CD8-positive, alpha-beta memory T cell (primary cell): ENCODE results near the gene SETD1A. TPM values are rescaled to one million over a fixed set of nuclear protein-coding genes. Genes with fewer than 3 reads are reported as not detected.

Experiments used
- CTCF ChIA-PET: fragments of 350-600 bp; sonication (Branson Sonifier 250); formaldehyde crosslinking; loops from one replicate; lab custom pipeline; 2021; ENCODE audit warnings: antibody characterized with exemption; lab: Charles Lee
- POLR2A ChIA-PET: fragments of 350-600 bp; sonication (Branson Sonifier 250); formaldehyde crosslinking; loops from one replicate; lab custom pipeline; 2021; ENCODE audit warnings: antibody characterized with exemption; lab: Charles Lee
- DNase-seq, 5 donors: peaks; one replicate each; pipeline versions ENCODE4 v3.0.0 to v3.0.0-alpha.2; 2020 to 2022; ENCODE audit warnings: mixed read lengths in 1 of 5
- H3K27ac ChIP-seq: one replicate; pipeline ENCODE4 v1.7.0; 2013; ENCODE audit warnings: low read depth, mild to moderate bottlenecking, low read length, moderate library complexity
- H3K27me3 ChIP-seq: 2 replicates; pipeline ENCODE4 v1.7.0; 2013; ENCODE audit warnings: low read length, mild to moderate bottlenecking; ENCODE audit not compliant: insufficient read depth, poor library complexity, severe bottlenecking
- H3K36me3 ChIP-seq: 2 replicates; pipeline ENCODE4 v1.7.0; 2013; ENCODE audit warnings: mild to moderate bottlenecking, low read length, moderate library complexity; ENCODE audit not compliant: insufficient read depth
- H3K4me1 ChIP-seq: 2 replicates; pipeline ENCODE4 v1.7.0; 2013; ENCODE audit warnings: mild to moderate bottlenecking, low read length, moderate library complexity; ENCODE audit not compliant: insufficient read depth
- H3K4me3 ChIP-seq: 2 replicates; pipeline ENCODE4 v1.7.0; 2013; ENCODE audit warnings: mild to moderate bottlenecking, low read length
- H3K9me3 ChIP-seq: 2 replicates; pipeline ENCODE4 v1.7.0; 2013; ENCODE audit warnings: mild to moderate bottlenecking, low read length
- H3K27ac Mint-ChIP-seq, 8 donors: one replicate each; pipeline ENCODE4 v1.8.0; 2020 to 2021; ENCODE audit warnings: mixed read lengths in 8 of 8, mild to moderate bottlenecking in 6 of 8, inconsistent platforms in 3 of 8, moderate library complexity in 3 of 8
- H3K27me3 Mint-ChIP-seq, 2 donors: one replicate each; pipeline ENCODE4 v1.8.0; 2020 to 2021; ENCODE audit warnings: mixed read lengths in 2 of 2, mild to moderate bottlenecking in 1 of 2, moderate library complexity in 1 of 2
- H3K36me3 Mint-ChIP-seq, 3 donors: one replicate each; pipeline ENCODE4 v1.8.0; 2020 to 2021; ENCODE audit warnings: mixed read lengths in 3 of 3, inconsistent platforms in 1 of 3, mild to moderate bottlenecking in 1 of 3
- H3K4me1 Mint-ChIP-seq, 3 donors: one replicate each; pipeline ENCODE4 v1.8.0; 2020 to 2021; ENCODE audit warnings: mixed read lengths in 3 of 3, inconsistent platforms in 1 of 3, mild to moderate bottlenecking in 1 of 3
- H3K4me3 Mint-ChIP-seq, 7 donors: one replicate each; pipeline ENCODE4 v1.8.0; 2020 to 2021; ENCODE audit warnings: mixed read lengths in 7 of 7, mild to moderate bottlenecking in 6 of 7, moderate library complexity in 4 of 7, inconsistent platforms in 2 of 7
- H3K9me3 Mint-ChIP-seq, 5 donors: one replicate each; pipeline ENCODE4 v1.8.0; 2020 to 2022; ENCODE audit warnings: mixed read lengths in 5 of 5, mild to moderate bottlenecking in 3 of 5, moderate library complexity in 2 of 5, inconsistent platforms in 1 of 5
- polyA plus RNA-seq: library from polyadenylated mRNA; unstranded; fragments of 300-500 nt; fragmentation: Illumina TruSeq; gene quantifications from one replicate; pipeline ENCODE4 v1.2.3, GENCODE V29; 2021
- total RNA-seq, 2 experiments: library from RNA; stranded (reverse); gene quantifications; one replicate each; pipeline ENCODE4 v1.2.3, GENCODE V29; 2021

Gene SETD1A
- total and polyA plus RNA-seq, 3 experiments from 2014 or later, result 2.6 to 28.8 (median 24.7) TPM

GRCh38 chr16:31025339-31025738 lies 67.8 kb downstream of the SETD1A start:
- CTCF ChIA-PET, result no interaction called here
- no peak overlapping the region for H3K4me3 Mint-ChIP-seq
- no peaks in the 10 kb centered on the region for H3K27me3 ChIP-seq
- H3K27me3 Mint-ChIP-seq, result no peaks in the 10 kb centered on the region
- H3K4me1 Mint-ChIP-seq, result no peaks in the 10 kb centered on the region
- H3K9me3 ChIP-seq, result no peaks in the 10 kb centered on the region
- no peak overlapping the region for H3K4me3 ChIP-seq
- H3K36me3 ChIP-seq, result no peaks in the 10 kb centered on the region
- H3K36me3 Mint-ChIP-seq, result no peaks in the 10 kb centered on the region
- no peak for DNase-seq
- POLR2A ChIA-PET, result no interaction called here
- no peak overlapping the region for H3K27ac ChIP-seq
- peak overlapping the region in 1 of 8 donors; percentile 45 for H3K27ac Mint-ChIP-seq
- H3K9me3 Mint-ChIP-seq, result no peaks in the 10 kb centered on the region
- no peaks in the 10 kb centered on the region for H3K4me1 ChIP-seq

- Histone ChIP-seq H3K4me3 (no peak overlapping the region), H3K27ac (no peak overlapping the region), H3K36me3 (no peaks in the 10 kb centered on the region), H3K27me3 (no peaks in the 10 kb centered on the region), H3K4me1 (peaks cover 13% of the 10 kb centered on the region), H3K9me3 (no peaks in the 10 kb centered on the region)
- ChIA-PET CTCF (no interaction called here), POLR2A (no interaction called here)
- H3K4me3 Mint-ChIP-seq, result no peak overlapping the region
- DNase-seq, result no peak
- H3K27me3 Mint-ChIP-seq, result no peaks in the 10 kb centered on the region
- peaks cover 0 to 4% (median 0%) of the 10 kb centered on the region in 5 donors for H3K9me3 Mint-ChIP-seq
- peaks cover 0 to 15% (median 1%) of the 10 kb centered on the region in 3 donors for H3K36me3 Mint-ChIP-seq
- peak overlapping the region in 1 of 8 donors; percentile 33 for H3K27ac Mint-ChIP-seq
- H3K4me1 Mint-ChIP-seq, result peaks cover 10 to 22% (median 16%) of the 10 kb centered on the region in 3 donors
These were observed 71.7 kb downstream of the SETD1A start for GRCh38 chr16:31029272-31029671.

GRCh38 chr16:31031276-31031675 lies 73.7 kb downstream of the SETD1A start:
- Histone ChIP-seq H3K27me3 (no peaks in the 10 kb centered on the region), H3K4me3 (no peak overlapping the region), H3K36me3 (peaks cover 4% of the 10 kb centered on the region), H3K27ac (no peak overlapping the region), H3K9me3 (no peaks in the 10 kb centered on the region), H3K4me1 (peaks cover 19% of the 10 kb centered on the region)
- Mint-ChIP-seq H3K4me1 (peaks cover 16 to 35% (median 21%) of the 10 kb centered on the region in 3 donors), H3K9me3 (peaks cover 0 to 4% (median 0%) of the 10 kb centered on the region in 5 donors), H3K27ac (peak overlapping the region in 4 of 8 donors; percentile 91 to 99 (median 98)), H3K4me3 (peak overlapping the region in 2 of 7 donors; percentile 96 to 100), H3K36me3 (peaks cover 0 to 33% (median 2%) of the 10 kb centered on the region in 3 donors), H3K27me3 (no peaks in the 10 kb centered on the region)
- CTCF ChIA-PET, result no interaction called here
- POLR2A ChIA-PET, result interaction anchor here (0.9 kb wide), 1 partner anchor 34 kb away, joined by 3 read pairs; no protein-coding TSS in a partner anchor
- no peak for DNase-seq

- Mint-ChIP-seq H3K27ac (peak within 1 kb of the TSS; percentile 91 to 99 (median 98)), H3K36me3 (peaks cover 0 to 42% (median 5%) of the 10 kb centered on the region in 3 donors), H3K4me3 (peak within 1 kb of the TSS; percentile 91 to 100 (median 96)), H3K27me3 (no peaks in the 10 kb centered on the region), H3K9me3 (peaks cover 0 to 4% (median 0%) of the 10 kb centered on the region in 5 donors), H3K4me1 (peaks cover 17 to 40% (median 27%) of the 10 kb centered on the region in 3 donors)
- ChIA-PET POLR2A (interaction anchor here (0.5 to 3.6 kb wide), 5 partner anchors 13 to 109 kb away, joined by 3 to 18 read pairs (median 3); partner anchors contain the start of genes KAT8, ZNF646 and ZNF668), CTCF (interaction anchor here (1.2 kb wide), 1 partner anchor 83 kb away, joined by 3 read pairs; no protein-coding TSS in a partner anchor)
- Histone ChIP-seq H3K9me3 (no peaks in the 10 kb centered on the region), H3K4me1 (peaks cover 19% of the 10 kb centered on the region), H3K4me3 (peak within 1 kb of the TSS; percentile 98), H3K27me3 (no peaks in the 10 kb centered on the region), H3K27ac (peak within 1 kb of the TSS; percentile 94), H3K36me3 (peaks cover 7% of the 10 kb centered on the region)
- DNase-seq, result peak; percentile 97 to 99 (median 98)
These were observed 75.5 kb downstream of the SETD1A start, which contains the start of gene STX4 for GRCh38 chr16:31032736-31033708. TSS of gene STX4 (plus strand) at chr16:31033558. CDS start at chr16:31033806, 248 bp downstream.

GRCh38 chr16:31033709-31034492 lies 76.3 kb downstream of the SETD1A start:
- Histone ChIP-seq H3K36me3 (peaks cover 8% of the 10 kb centered on the region), H3K4me1 (peaks cover 19% of the 10 kb centered on the region), H3K27ac (peak overlapping the region; percentile 78), H3K9me3 (no peaks in the 10 kb centered on the region), H3K4me3 (peak overlapping the region; percentile 98), H3K27me3 (no peaks in the 10 kb centered on the region)
- Mint-ChIP-seq H3K27me3 (peaks cover 0 to 1% of the 10 kb centered on the region in 2 donors), H3K4me1 (peaks cover 17 to 40% (median 27%) of the 10 kb centered on the region in 3 donors), H3K36me3 (peaks cover 0 to 50% (median 10%) of the 10 kb centered on the region in 3 donors), H3K27ac (peak overlapping the region; percentile 91 to 99 (median 98)), H3K4me3 (peak overlapping the region; percentile 91 to 100 (median 96)), H3K9me3 (peaks cover 0 to 4% (median 0%) of the 10 kb centered on the region in 5 donors)
- DNase-seq, result peak; percentile 79 to 89 (median 82)
- ChIA-PET CTCF (interaction anchor here (1.2 to 1.3 kb wide), 3 partner anchors 37 to 109 kb away, joined by 3 read pairs; no protein-coding TSS in a partner anchor), POLR2A (interaction anchor here (1.2 to 3.6 kb wide), 4 partner anchors 12 to 108 kb away, joined by 3 to 18 read pairs (median 5); partner anchors contain the start of genes KAT8, ZNF646 and ZNF668)

Other genes starting within 250 kb of the SETD1A start
- 10 to 100 TPM; 31.8 to 32.2 TPM for gene PHKG2, start 209.3 kb upstream of the SETD1A start, total RNA-seq
- gene PHKG2, start 209.3 kb upstream of the SETD1A start, polyA plus RNA-seq, result 47.0 TPM
- gene CFAP119, start 195.7 kb upstream of the SETD1A start, total RNA-seq, result 1 to 10 TPM; 6.5 to 6.9 TPM
- 0.25 TPM for gene CFAP119, start 195.7 kb upstream of the SETD1A start, polyA plus RNA-seq
- gene RNF40, start 195.4 kb upstream of the SETD1A start, total RNA-seq, result 100 to 1,000 TPM; 152 to 157 TPM
- gene RNF40, start 195.4 kb upstream of the SETD1A start, polyA plus RNA-seq, result 61.9 TPM
- 1 to 10 TPM; 5.6 to 5.7 TPM for gene ZNF629, start 170.5 kb upstream of the SETD1A start, total RNA-seq
- gene ZNF629, start 170.5 kb upstream of the SETD1A start, polyA plus RNA-seq, result 1.1 TPM
- gene BCL7C, start 63.7 kb upstream of the SETD1A start, total RNA-seq, result 10 to 100 TPM; 31.7 to 35.0 TPM
- 52.3 TPM for gene BCL7C, start 63.7 kb upstream of the SETD1A start, polyA plus RNA-seq
- under 1 TPM in 1 of 2 experiments, not detected in 1; 0.33 TPM for gene CTF1, start 61.1 kb upstream of the SETD1A start, total RNA-seq
- not detected for gene CTF1, start 61.1 kb upstream of the SETD1A start, polyA plus RNA-seq
- gene FBXL19, start 34.2 kb upstream of the SETD1A start, total RNA-seq, result 10 to 100 TPM; 28.7 to 29.2 TPM
- gene FBXL19, start 34.2 kb upstream of the SETD1A start, polyA plus RNA-seq, result 0.25 TPM
- gene ORAI3, start 8.7 kb upstream of the SETD1A start, total RNA-seq, result 1 to 10 TPM; 8.5 to 8.8 TPM
- gene ORAI3, start 8.7 kb upstream of the SETD1A start, polyA plus RNA-seq, result 25.8 TPM
- gene HSD3B7, start 27.5 kb downstream of the SETD1A start, total RNA-seq, result 1 to 10 TPM; 1.6 to 2.1 TPM
- not detected for gene HSD3B7, start 27.5 kb downstream of the SETD1A start, polyA plus RNA-seq
- gene STX1B, start 52.9 kb downstream of the SETD1A start, total RNA-seq, result under 1 TPM; 0.40 to 0.79 TPM
- 0.03 TPM for gene STX1B, start 52.9 kb downstream of the SETD1A start, polyA plus RNA-seq
- gene STX4, start 75.8 kb downstream of the SETD1A start, total RNA-seq, result 10 to 100 TPM; 53.0 to 55.0 TPM
- gene STX4, start 75.8 kb downstream of the SETD1A start, polyA plus RNA-seq, result 34.5 TPM
- 10 to 100 TPM; 15.9 to 20.5 TPM for gene ZNF668, start 116.5 kb downstream of the SETD1A start, total RNA-seq
- gene ZNF668, start 116.5 kb downstream of the SETD1A start, polyA plus RNA-seq, result 8.7 TPM
- 10 to 100 TPM; 23.4 to 25.9 TPM for gene ZNF646, start 116.7 kb downstream of the SETD1A start, total RNA-seq
- gene ZNF646, start 116.7 kb downstream of the SETD1A start, polyA plus RNA-seq, result 9.3 TPM
- 1 to 10 TPM; 3.3 to 4.6 TPM for gene PRSS53, start 131.2 kb downstream of the SETD1A start, total RNA-seq
- gene PRSS53, start 131.2 kb downstream of the SETD1A start, polyA plus RNA-seq, result 0.59 TPM
- gene VKORC1, start 137.0 kb downstream of the SETD1A start, total RNA-seq, result 10 to 100 TPM; 66.0 to 74.3 TPM
- 124 TPM for gene VKORC1, start 137.0 kb downstream of the SETD1A start, polyA plus RNA-seq
- gene BCKDK, start 150.6 kb downstream of the SETD1A start, total RNA-seq, result 10 to 100 TPM; 40.0 to 42.5 TPM
- 29.4 TPM for gene BCKDK, start 150.6 kb downstream of the SETD1A start, polyA plus RNA-seq
- 10 to 100 TPM; 56.1 to 58.6 TPM for gene KAT8, start 159.9 kb downstream of the SETD1A start, total RNA-seq
- 67.3 TPM for gene KAT8, start 159.9 kb downstream of the SETD1A start, polyA plus RNA-seq
- not detected for gene PRSS8, start 178.0 kb downstream of the SETD1A start, total RNA-seq
- not detected for gene PRSS8, start 178.0 kb downstream of the SETD1A start, polyA plus RNA-seq
- gene PRSS36, start 192.3 kb downstream of the SETD1A start, total RNA-seq, result under 1 TPM; 0.44 to 0.61 TPM
- 3.1 TPM for gene PRSS36, start 192.3 kb downstream of the SETD1A start, polyA plus RNA-seq
- gene FUS, start 222.4 kb downstream of the SETD1A start, total RNA-seq, result 100 to 1,000 TPM; 621 to 671 TPM
- 163 TPM for gene FUS, start 222.4 kb downstream of the SETD1A start, polyA plus RNA-seq
- 1 to 10 TPM; 4.5 to 5.9 TPM for gene PYCARD, start 245.0 kb downstream of the SETD1A start, total RNA-seq
- 77.8 TPM for gene PYCARD, start 245.0 kb downstream of the SETD1A start, polyA plus RNA-seq